ENCODE results near the gene PTGFRN.
"Not testable (repeated sequence)": the region's sequence is repeated elsewhere in the genome, so short reads cannot be mapped to it uniquely, and the experiment has no call there.

Gene PTGFRN

GRCh38 chr1:116916533-116917445, 7.1 kb downstream of the PTGFRN start:
- no peak for DNase-seq

DNA sequence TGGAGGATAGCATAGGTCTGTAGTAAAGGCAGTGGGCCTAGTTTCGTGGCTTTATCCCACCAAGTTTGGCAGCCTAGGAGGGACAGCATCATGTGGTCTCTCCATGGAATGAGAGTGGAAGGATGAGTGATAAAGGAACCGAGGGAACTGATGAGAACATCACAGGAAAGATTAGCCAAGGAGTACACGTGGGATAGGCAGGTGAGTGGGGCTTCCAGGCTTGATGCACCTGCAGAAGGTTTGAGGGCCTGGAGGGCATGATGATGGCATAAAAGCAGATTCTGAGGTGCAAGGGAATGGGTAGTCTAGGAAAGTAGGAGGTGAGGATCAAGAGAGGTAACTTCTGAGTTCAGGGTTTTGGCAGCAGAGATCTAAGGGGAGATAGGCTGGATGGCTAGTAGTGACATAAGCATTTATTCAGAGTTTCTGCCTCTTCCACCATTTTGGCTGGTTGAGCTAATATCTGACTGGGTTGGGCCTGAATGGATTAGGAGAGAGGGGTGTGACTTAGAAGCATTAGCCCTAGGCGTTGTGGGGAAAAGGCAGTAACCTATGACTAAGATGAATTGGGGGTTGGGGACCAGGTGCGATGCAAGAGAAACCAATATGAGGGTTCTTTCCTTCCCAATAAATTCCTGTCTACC, 9.1 kb downstream of the PTGFRN start:
- no peak for DNase-seq

DNA sequence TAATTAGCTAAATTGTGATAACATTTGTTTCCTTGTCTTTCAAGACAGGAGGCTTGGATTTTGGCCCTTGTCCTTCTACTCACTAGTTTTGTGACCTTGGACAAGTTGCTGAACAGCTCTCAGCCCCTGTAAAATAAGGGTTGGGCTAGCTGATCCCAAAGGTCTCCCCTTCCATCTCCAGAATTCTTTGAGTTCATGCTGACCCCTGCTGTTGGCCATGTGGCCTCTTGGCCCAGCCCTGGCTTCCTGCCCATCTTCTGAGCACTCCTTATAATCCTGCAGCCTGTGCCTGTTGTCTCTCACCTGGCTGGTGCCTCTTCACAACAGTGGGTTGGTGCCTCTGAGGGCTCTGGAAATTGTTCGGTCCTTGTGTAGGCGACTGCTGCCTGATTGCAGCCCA, 10.1 kb downstream of the PTGFRN start:
- DNase-seq = no peak

GRCh38 chr1:116920211-116920610, 10.5 kb downstream of the PTGFRN start:
- no peak for DNase-seq

DNA sequence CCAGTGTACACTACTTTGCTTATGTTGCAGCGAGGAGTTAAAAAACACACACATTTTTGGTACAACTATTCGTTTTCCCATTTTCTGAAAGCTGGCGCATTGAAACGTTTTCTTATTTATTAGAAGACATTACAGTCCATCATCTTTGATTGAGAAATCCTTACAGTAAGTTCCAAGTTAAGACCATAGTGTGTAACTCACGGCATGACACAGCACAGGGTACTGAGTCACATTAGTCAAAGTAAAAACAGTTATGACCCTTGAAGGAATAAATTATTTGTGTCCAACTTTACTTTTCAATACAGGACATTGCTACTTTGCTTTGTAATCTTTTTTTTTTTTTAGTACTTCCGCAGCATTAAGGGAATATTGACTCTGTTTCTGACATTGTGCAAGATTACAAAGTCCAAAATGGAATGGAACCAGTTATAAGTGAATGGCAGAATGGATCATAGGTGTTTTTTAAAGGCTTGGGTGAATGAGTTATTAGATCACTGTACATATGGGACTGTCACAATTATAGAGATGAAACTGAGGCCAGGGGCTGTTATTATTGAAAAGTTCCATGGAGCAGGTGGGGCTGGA, 11.7 kb downstream of the PTGFRN start:
- no peak for DNase-seq

DNA sequence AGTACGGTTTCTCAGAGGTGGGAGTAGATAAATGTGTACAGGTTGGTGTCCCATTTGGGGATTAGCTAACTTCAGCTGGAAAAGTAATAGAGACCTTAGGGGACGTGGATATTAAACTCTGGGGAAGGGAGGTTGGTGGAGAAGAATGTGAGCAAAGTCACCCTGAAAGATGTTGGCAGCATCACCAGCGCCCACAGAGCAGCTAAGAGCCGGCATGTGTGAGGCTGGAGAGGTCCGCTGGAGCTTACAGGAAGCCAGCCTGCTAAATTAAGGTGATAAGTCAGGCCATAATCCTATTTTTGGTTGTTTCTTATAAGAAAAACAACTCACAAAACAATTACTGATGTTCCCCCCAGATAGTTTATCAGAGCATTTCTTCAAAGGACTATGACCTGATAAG, 12.2 kb downstream of the PTGFRN start:
- no peak for DNase-seq

DNA sequence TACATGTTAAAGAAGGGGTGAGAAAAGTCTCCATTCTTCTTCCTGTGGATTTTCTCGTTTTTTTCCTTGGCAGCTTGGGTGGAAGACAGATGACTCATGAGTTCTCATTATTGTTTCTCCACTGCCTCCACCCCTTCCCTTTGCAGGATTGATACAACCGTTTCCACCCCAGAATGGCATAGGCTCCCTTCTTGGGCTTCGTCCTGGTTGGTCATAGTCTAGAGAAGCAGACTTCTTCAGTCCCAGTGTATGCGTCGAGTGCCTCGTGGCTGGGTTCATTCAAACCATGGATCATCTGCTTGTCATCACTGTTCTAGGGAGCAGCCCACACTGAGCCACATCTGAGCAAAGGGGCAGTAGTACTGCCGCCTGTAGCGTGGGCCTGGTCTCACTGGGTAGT, 13.7 kb downstream of the PTGFRN start:
- DNase-seq = no peak

DNA sequence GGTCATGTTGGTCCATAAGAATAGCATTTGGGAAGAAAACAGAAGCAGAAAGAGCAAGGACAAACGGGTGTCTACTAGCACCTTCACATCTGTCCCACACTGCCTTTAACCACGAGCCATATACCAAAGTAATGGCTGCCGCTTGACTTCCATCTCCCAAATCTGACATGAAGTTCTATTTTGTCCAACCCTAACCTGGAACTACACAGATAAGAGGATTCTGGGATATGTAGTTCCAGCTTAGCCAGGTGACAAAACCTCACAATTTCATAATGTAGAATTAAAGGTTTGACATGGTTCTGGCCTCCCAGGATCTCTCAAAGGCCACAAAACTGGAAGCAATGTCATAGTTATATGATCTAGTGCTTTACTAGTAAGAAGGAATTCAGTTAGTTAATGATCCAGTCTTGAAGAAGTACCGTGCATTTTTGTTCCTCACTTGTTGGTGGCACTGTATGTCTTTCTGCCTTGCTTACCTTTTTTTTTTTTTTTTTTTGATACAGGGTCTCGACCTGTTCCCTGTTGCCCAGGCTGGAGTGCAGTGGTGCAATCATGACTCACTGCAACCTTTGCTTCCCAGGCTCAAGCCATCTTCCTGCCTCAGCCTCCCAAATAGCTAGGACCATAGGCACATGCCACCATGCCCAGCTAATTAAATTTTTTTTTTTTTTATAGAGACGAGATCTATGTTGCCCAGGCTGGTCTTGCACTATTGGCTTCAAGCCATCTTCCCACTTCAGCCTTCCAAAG, 17.5 kb downstream of the PTGFRN start:
- DNase-seq = no peak

DNA sequence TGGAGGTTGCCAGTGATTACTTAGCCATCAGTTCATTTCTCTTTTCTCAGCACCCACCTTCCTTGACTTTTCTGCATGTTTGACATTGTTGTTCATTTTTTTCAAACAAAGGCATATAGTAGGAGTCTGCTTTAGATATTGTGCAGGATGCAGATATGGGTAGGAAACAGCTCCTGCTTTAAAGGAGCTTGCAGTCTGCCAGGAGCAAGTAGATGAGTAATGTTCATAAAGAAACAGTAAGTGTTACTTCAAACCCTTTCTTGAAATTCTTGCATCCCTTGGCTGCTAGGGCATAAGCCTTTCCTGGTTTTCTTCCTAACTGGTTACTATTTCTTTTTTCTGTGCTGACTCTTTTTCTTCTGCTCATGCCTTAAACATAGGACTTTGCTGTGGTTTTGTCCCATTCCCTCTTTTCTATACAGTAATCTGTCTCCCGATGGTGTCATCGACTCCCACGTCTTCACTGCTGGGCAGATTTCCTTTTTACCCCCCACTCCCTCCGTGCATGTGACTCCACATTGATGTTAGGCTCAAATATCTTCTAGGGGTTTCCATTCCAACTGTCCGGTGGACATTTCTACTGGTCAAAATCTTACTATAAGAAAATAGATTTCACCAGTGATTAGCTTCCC, 20.4 kb downstream of the PTGFRN start:
- no peak for DNase-seq

DNA sequence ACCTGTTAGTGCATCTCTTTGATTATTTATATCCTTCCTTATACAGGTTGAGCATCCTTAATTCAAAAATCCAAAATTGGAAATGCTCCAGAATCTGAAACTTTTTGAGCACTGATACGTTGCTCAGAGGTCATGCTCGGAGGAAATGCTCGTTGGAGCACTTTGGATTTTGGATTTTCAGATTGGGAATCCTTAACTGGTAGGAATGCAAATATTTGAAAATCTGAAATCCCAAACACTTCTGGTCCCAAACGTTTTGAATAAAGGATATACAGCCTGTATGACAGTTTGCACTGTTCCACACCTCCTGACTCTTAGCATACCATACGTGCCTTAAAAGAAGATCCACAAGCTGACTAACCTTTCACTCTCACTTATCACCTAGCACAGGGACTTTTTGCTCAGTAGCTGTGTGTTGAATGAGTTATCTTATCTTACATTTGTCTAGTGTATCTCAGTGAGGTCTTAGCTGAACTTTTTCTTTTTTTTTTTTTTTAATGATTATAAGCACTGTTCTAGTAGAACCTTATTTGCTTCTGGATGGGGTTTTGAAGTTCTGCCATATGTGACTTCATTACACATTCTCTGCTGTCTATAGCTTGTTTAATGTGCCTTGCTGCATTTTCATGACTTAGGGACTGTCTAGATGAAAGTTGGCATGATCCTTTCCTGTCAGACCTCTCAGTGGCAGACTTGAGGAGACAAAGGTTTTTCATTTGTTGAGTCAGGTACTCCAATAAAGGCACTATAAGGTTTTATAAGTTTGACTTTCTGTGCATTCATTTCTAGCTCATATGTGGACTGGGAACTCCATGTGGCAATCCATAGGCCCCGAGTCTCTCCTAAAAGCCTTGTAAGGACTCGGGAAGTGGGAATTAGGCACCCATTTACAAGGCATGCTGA, 21.6 kb downstream of the PTGFRN start:
- DNase-seq = no peak

DNA sequence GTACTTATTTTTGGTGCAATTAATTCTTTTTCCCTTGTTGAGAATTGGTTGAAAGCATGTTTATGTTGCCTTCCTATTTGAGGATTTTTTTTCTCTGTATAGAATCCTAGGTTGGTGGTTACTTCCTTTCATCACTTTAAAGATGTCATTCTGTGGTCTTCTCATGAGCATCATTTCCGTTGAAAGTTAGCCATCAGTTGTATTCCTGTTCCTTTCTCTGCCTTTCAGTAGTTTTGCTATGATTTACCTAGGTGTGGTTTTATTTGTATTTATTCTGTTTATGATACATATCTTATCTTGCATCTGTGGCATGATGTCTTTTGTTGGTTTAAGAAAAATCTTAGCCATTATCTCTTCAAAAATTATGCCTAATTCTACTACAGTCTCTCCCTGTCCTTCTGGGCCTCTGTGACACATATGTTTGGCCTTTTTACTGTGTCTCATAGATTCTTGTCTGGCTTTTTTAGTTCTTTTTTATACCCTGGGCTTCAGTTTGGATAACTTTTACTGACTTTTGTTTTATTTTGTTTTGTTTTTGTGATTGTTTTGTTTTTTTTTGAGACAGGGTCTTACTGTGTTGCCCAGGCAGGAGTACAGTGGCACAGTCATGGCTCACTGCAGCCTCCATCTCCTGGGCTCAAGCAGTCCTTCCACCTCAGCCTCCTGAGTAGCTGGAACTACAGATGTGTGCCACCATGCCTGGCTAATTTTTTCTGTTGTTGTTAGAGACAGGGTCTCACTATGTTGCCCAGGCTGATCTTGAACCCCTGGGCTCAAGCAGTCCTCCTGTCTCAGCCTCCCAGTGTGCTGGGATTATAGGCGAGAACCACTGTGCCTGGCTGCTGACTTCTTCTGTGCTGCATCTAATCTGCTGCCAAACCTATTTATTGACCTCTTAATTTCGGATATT, 24.1 kb downstream of the PTGFRN start:
- DNase-seq = peak; percentile 53

GRCh38 chr1:116934586-116935207, 25.0 kb downstream of the PTGFRN start:
- peak; percentile 49 for DNase-seq

GRCh38 chr1:116938216-116938615, 28.5 kb downstream of the PTGFRN start:
- DNase-seq = no peak

GRCh38 chr1:116939780-116940543, 30.2 kb downstream of the PTGFRN start:
- not testable (repeated sequence) for DNase-seq

- DNase-seq = no peak
These were observed 31.3 kb downstream of the PTGFRN start for GRCh38 chr1:116940814-116941599.

DNA sequence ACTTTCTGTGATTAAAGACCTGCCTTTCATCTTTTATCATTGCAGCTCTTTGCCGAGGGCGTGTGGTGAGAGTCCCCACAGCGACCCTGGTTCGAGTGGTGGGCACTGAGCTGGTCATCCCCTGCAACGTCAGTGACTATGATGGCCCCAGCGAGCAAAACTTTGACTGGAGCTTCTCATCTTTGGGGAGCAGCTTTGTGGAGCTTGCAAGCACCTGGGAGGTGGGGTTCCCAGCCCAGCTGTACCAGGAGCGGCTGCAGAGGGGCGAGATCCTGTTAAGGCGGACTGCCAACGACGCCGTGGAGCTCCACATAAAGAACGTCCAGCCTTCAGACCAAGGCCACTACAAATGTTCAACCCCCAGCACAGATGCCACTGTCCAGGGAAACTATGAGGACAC, 32.0 kb downstream of the PTGFRN start:
- no peak for DNase-seq

- peak; percentile 9 for DNase-seq
These were observed 32.6 kb downstream of the PTGFRN start for GRCh38 chr1:116942344-116942743.

- no peak for DNase-seq
These were observed 33.7 kb downstream of the PTGFRN start for GRCh38 chr1:116943438-116943837.

Measured in CD4-positive, alpha-beta T cell treated with Interleukin-10 for 1 hour (primary cell).